ENCODE results near the gene SULT1C2.
"Not testable (repeated sequence)": the region's sequence is repeated elsewhere in the genome, so short reads cannot be mapped to it uniquely, and the experiment has no call there.

The SULT1C2 gene

DNA sequence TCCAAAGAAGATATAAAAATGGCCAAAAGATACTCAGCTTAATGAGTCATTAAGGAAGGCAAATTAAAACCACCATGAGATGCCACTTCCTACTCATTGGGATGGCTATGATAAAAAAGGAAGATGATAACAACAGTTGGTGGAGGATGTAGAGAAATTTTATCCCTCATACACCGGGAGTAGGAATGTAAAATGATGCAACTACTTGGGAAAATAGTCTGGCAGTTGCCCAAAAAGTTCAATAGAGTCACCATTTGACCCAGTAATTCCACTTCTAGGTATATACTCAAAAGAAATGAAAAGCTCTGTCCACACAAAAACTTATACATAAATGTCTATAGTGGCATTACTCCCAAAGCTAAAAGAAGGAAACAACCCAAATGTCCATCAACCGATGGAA, 10.1 kb upstream of the SULT1C2 start:
- Histone ChIP-seq H3K9me3 (ENCODE audit: severe bottlenecking) (no peaks in the 10 kb centered on the region), H3K4me3 (ENCODE audit: low read depth, low read length) (no peak overlapping the region), H3K36me3 (no peaks in the 10 kb centered on the region), H3K27me3 (ENCODE audit: insufficient read depth, low read depth, severe bottlenecking) (peaks cover 77% of the 10 kb centered on the region), H3K27ac (no peak overlapping the region)
- no peak for DNase-seq
- TF ChIP-seq, protein P1, sequence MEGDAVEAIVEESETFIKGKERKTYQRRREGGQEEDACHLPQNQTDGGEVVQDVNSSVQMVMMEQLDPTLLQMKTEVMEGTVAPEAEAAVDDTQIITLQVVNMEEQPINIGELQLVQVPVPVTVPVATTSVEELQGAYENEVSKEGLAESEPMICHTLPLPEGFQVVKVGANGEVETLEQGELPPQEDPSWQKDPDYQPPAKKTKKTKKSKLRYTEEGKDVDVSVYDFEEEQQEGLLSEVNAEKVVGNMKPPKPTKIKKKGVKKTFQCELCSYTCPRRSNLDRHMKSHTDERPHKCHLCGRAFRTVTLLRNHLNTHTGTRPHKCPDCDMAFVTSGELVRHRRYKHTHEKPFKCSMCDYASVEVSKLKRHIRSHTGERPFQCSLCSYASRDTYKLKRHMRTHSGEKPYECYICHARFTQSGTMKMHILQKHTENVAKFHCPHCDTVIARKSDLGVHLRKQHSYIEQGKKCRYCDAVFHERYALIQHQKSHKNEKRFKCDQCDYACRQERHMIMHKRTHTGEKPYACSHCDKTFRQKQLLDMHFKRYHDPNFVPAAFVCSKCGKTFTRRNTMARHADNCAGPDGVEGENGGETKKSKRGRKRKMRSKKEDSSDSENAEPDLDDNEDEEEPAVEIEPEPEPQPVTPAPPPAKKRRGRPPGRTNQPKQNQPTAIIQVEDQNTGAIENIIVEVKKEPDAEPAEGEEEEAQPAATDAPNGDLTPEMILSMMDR (IDR thresholded peaks at IDR 0.05; ENCODE audit: low read depth, low read length), result no peak

- no peak overlapping the region for H3K4me3 ChIP-seq (ENCODE audit: low read depth, low read length)
- DNase-seq, result no peak
- no peak overlapping the region for H3K27ac ChIP-seq
- peaks cover 75% of the 10 kb centered on the region for H3K27me3 ChIP-seq (ENCODE audit: insufficient read depth, low read depth, severe bottlenecking)
- TF ChIP-seq, protein P1 (IDR thresholded peaks at IDR 0.05; ENCODE audit: low read depth, low read length), result no peak
- H3K36me3 ChIP-seq, result no peaks in the 10 kb centered on the region
- no peaks in the 10 kb centered on the region for H3K9me3 ChIP-seq (ENCODE audit: severe bottlenecking)
Observed at GRCh38 chr2:108279468-108279867, 9.2 kb upstream of the SULT1C2 start.

- no peak overlapping the region for H3K27ac ChIP-seq
- H3K36me3 ChIP-seq, result no peaks in the 10 kb centered on the region
- H3K9me3 ChIP-seq (ENCODE audit: severe bottlenecking), result no peaks in the 10 kb centered on the region
- H3K4me3 ChIP-seq (ENCODE audit: low read depth, low read length), result no peak overlapping the region
- H3K27me3 ChIP-seq (ENCODE audit: insufficient read depth, low read depth, severe bottlenecking), result peaks cover 78% of the 10 kb centered on the region
- DNase-seq, result no peak
- TF ChIP-seq, protein P1 (IDR thresholded peaks at IDR 0.05; ENCODE audit: low read depth, low read length), result no peak
Observed at GRCh38 chr2:108280466-108280865, 8.2 kb upstream of the SULT1C2 start.

DNA sequence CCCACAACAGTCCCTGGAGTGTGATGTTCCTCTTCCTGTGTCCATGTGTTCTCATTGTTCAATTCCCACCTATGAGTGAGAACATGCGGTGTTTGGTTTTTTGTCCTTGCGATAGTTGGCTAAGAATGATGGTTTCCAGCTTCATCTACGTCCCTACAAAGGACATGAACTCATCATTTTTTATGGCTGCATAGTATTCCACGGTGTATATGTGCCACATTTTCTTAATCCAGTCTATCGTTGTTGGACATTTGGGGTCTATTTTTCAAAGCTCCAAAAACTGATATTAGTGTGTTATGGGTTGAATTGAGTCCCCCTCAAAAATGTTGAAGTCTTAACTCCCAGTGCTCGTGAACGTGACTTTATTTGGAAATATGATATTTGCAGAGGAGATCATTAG, 4.1 kb upstream of the SULT1C2 start:
- not testable (repeated sequence) for H3K4me3 ChIP-seq (ENCODE audit: low read depth, low read length); H3K9me3 ChIP-seq (ENCODE audit: severe bottlenecking); DNase-seq; H3K36me3 ChIP-seq; H3K27ac ChIP-seq
- H3K27me3 ChIP-seq (ENCODE audit: insufficient read depth, low read depth, severe bottlenecking), result peaks cover 83% of the 10 kb centered on the region

DNA sequence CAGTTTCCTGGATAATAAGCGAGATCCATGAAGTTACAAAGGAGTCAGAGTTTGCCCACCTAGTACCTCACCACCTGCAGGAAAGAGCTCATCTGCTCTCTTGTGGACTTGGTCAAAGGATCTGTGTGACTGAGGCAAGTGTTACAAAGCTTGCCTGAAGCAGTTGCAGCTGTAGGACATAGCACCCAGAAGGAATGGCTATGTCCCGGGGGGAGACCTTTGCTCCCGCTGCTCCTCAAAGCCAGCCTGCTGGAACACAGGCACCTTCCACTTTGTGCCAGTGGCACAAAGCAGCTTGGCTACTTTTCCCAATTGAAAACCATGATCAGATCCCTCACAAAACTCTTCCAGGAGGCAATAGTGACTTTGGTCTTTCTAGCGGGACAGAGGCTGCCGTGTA, 3.1 kb upstream of the SULT1C2 start:
- H3K9me3 ChIP-seq (ENCODE audit: severe bottlenecking), result no peaks in the 10 kb centered on the region
- TF ChIP-seq, protein P1 (IDR thresholded peaks at IDR 0.05; ENCODE audit: low read depth, low read length), result no peak
- H3K27me3 ChIP-seq (ENCODE audit: insufficient read depth, low read depth, severe bottlenecking), result peaks cover 83% of the 10 kb centered on the region
- no peak for DNase-seq
- H3K4me3 ChIP-seq (ENCODE audit: low read depth, low read length), result no peak overlapping the region
- no peak overlapping the region for H3K27ac ChIP-seq
- no peaks in the 10 kb centered on the region for H3K36me3 ChIP-seq

DNA sequence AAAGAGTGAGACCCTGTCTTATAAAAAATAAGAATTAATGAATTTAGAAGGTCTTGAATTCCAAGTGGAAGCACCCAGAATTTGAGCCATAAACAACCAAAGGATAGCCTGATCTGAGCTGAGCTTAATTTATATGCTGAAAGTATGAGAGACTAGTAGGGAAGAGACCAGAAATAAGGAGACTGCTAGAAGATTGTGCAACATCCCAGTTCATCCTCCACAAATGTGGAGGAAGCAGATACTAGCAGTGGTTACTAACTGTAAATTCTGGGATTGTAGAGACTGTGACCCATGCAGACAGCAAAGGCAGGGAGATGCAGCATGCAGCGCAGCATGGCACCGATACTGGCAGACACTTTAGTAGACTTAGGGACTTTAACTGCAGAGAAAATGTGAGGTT, 1.5 kb upstream of the SULT1C2 start:
- no peaks in the 10 kb centered on the region for H3K9me3 ChIP-seq (ENCODE audit: severe bottlenecking)
- H3K27ac ChIP-seq, result no peak overlapping the region
- H3K36me3 ChIP-seq, result no peaks in the 10 kb centered on the region
- H3K4me3 ChIP-seq (ENCODE audit: low read depth, low read length), result no peak overlapping the region
- DNase-seq, result no peak
- TF ChIP-seq, protein P1 (IDR thresholded peaks at IDR 0.05; ENCODE audit: low read depth, low read length), result no peak
- H3K27me3 ChIP-seq (ENCODE audit: insufficient read depth, low read depth, severe bottlenecking), result peaks cover 81% of the 10 kb centered on the region
